ENCODE data around the gene SYT2.

DNA sequence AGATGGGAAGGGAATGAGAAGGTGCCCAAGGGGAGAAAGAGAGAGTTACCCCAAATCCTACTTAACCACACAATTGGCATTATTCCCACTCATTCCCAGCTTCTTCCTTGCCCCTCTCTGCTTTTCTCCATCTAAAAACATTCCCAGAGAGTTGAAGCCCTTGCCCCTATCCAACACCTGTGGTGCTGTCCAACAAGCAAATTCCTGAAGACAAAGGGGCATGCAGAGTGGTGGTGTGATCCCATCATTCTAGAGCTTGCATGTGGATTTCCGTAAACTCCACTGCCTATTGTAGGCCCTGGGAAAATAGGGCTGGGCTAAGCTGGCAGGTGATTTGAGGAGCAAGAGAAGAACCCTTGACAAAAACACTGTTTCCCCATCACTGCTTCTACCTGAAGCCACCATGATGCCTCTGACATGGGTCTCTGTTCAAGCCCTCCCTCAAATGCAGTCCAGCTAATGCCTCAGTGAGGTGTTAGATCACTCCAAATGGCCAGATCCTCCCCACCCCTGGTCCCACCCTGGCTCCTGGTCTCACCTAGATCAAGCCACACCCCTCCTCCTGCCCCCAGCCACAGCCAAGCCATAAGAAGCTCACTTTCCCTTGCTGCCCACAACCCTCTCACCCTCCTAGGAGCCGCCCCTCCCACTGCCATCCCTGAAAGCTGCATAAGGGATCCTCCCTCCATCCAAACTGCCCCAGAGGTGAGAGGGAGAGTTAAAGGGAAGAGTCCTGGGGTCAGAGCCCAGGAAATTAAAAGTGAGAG lies 29.5 kb downstream of the SYT2 start:
- TF ChIP-seq, protein P1, sequence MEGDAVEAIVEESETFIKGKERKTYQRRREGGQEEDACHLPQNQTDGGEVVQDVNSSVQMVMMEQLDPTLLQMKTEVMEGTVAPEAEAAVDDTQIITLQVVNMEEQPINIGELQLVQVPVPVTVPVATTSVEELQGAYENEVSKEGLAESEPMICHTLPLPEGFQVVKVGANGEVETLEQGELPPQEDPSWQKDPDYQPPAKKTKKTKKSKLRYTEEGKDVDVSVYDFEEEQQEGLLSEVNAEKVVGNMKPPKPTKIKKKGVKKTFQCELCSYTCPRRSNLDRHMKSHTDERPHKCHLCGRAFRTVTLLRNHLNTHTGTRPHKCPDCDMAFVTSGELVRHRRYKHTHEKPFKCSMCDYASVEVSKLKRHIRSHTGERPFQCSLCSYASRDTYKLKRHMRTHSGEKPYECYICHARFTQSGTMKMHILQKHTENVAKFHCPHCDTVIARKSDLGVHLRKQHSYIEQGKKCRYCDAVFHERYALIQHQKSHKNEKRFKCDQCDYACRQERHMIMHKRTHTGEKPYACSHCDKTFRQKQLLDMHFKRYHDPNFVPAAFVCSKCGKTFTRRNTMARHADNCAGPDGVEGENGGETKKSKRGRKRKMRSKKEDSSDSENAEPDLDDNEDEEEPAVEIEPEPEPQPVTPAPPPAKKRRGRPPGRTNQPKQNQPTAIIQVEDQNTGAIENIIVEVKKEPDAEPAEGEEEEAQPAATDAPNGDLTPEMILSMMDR (IDR thresholded peaks at IDR 0.05), result no peak
- no peak for TF ChIP-seq POLR2A (IDR thresholded peaks at IDR 0.05)

Measured in thyroid gland (tissue), 4 donors.